Measurements from ENCODE around the gene DNAH3. TPM values are rescaled to one million over a fixed set of nuclear protein-coding genes. Genes with fewer than 3 reads are reported as not detected.
A peak's percentile ranks its signal among the peaks of the same experiment; 100 is the strongest.
"Not testable (repeated sequence)": the region's sequence is repeated elsewhere in the genome, so short reads cannot be mapped to it uniquely, and the experiment has no call there.

The DNAH3 gene
- total RNA-seq, 2 experiments from 2014 or later, result not detected

- peaks cover 10% of the 10 kb centered on the region for H3K27me3 Mint-ChIP-seq
- H3K36me3 Mint-ChIP-seq, result no peaks in the 10 kb centered on the region
- H3K4me3 Mint-ChIP-seq, result no peak overlapping the region
- no peaks in the 10 kb centered on the region for H3K9me3 Mint-ChIP-seq
- intact Hi-C loops (cut with micrococcal nuclease), result no loop called here
- H3K27ac Mint-ChIP-seq, result no peak overlapping the region
- no peaks in the 10 kb centered on the region for H3K4me1 Mint-ChIP-seq (ENCODE audit: low read depth)
- POLR2A ChIA-PET, result no interaction called here
- no peak for DNase-seq
- CTCF ChIA-PET, result no interaction called here
These were observed 46.4 kb downstream of the DNAH3 start for GRCh38 chr16:21103941-21104860.

GRCh38 chr16:21101631-21102420 is 48.8 kb downstream of the DNAH3 start:
- DNase-seq, result peak; percentile 24
- no peaks in the 10 kb centered on the region for H3K36me3 Mint-ChIP-seq
- H3K4me1 Mint-ChIP-seq (ENCODE audit: low read depth), result no peaks in the 10 kb centered on the region
- CTCF ChIA-PET, result interaction anchor here (1.0 to 1.2 kb wide), 2 partner anchors 251 to 255 kb away, joined by 3 to 5 read pairs; no protein-coding TSS in a partner anchor
- peaks cover 18% of the 10 kb centered on the region for H3K27me3 Mint-ChIP-seq
- no peak overlapping the region for H3K27ac Mint-ChIP-seq
- H3K4me3 Mint-ChIP-seq, result no peak overlapping the region
- intact Hi-C loops (cut with micrococcal nuclease), result no loop called here
- POLR2A ChIA-PET, result no interaction called here
- H3K9me3 Mint-ChIP-seq, result no peaks in the 10 kb centered on the region

GRCh38 chr16:21100447-21100846 is 50.2 kb downstream of the DNAH3 start:
- Mint-ChIP-seq H3K9me3 (no peaks in the 10 kb centered on the region), H3K27me3 (peaks cover 18% of the 10 kb centered on the region), H3K27ac (no peak overlapping the region), H3K4me3 (no peak overlapping the region), H3K4me1 (ENCODE audit: low read depth) (no peaks in the 10 kb centered on the region), H3K36me3 (no peaks in the 10 kb centered on the region)
- POLR2A ChIA-PET, result no interaction called here
- no peak for DNase-seq
- CTCF ChIA-PET, result no interaction called here
- intact Hi-C loops (cut with micrococcal nuclease), result no loop called here

GRCh38 chr16:21097151-21097550 is 53.5 kb downstream of the DNAH3 start:
- Mint-ChIP-seq H3K9me3 (peaks cover 4% of the 10 kb centered on the region), H3K27ac (no peak overlapping the region), H3K27me3 (peaks cover 19% of the 10 kb centered on the region), H3K4me3 (no peak overlapping the region), H3K4me1 (ENCODE audit: low read depth) (no peaks in the 10 kb centered on the region), H3K36me3 (no peaks in the 10 kb centered on the region)
- ChIA-PET CTCF (interaction anchor here (1.0 kb wide), 1 partner anchor 13 kb away, joined by 3 read pairs; no protein-coding TSS in a partner anchor), POLR2A (no interaction called here)
- intact Hi-C loops (cut with micrococcal nuclease), result no loop called here
- no peak for DNase-seq

- H3K4me1 Mint-ChIP-seq (ENCODE audit: low read depth); H3K9me3 Mint-ChIP-seq; CTCF ChIA-PET; POLR2A ChIA-PET; H3K27ac Mint-ChIP-seq; H3K36me3 Mint-ChIP-seq; DNase-seq; H3K4me3 Mint-ChIP-seq; intact Hi-C loops (cut with micrococcal nuclease): not testable (repeated sequence)
- peaks cover 14% of the 10 kb centered on the region for H3K27me3 Mint-ChIP-seq
These were observed 55.9 kb downstream of the DNAH3 start for GRCh38 chr16:21094719-21095118.

- POLR2A ChIA-PET, result no interaction called here
- Mint-ChIP-seq H3K27ac (no peak overlapping the region), H3K4me1 (ENCODE audit: low read depth) (no peaks in the 10 kb centered on the region), H3K36me3 (no peaks in the 10 kb centered on the region), H3K9me3 (peaks cover 4% of the 10 kb centered on the region), H3K27me3 (peaks cover 12% of the 10 kb centered on the region), H3K4me3 (no peak overlapping the region)
- intact Hi-C loops (cut with micrococcal nuclease), result no loop called here
- no peak for DNase-seq
- CTCF ChIA-PET, result no interaction called here
These were observed 57.7 kb downstream of the DNAH3 start for GRCh38 chr16:21092951-21093350.

- Mint-ChIP-seq H3K36me3 (no peaks in the 10 kb centered on the region), H3K27ac (no peak overlapping the region), H3K9me3 (no peaks in the 10 kb centered on the region), H3K4me1 (ENCODE audit: low read depth) (no peaks in the 10 kb centered on the region), H3K4me3 (no peak overlapping the region), H3K27me3 (peaks cover 10% of the 10 kb centered on the region)
- ChIA-PET POLR2A (no interaction called here), CTCF (interaction anchor here (6.0 kb wide), 1 partner anchor 240 kb away, joined by 67 read pairs; no protein-coding TSS in a partner anchor)
- intact Hi-C loops (cut with micrococcal nuclease), result no loop called here
- DNase-seq, result no peak
These were observed 61.8 kb downstream of the DNAH3 start for GRCh38 chr16:21088646-21089538.

- DNase-seq, result no peak
- no peaks in the 10 kb centered on the region for H3K4me1 Mint-ChIP-seq (ENCODE audit: low read depth)
- intact Hi-C loops (cut with micrococcal nuclease), result no loop called here
- CTCF ChIA-PET, result interaction anchor here (6.0 kb wide), 1 partner anchor 239 kb away, joined by 67 read pairs; no protein-coding TSS in a partner anchor
- peaks cover 10% of the 10 kb centered on the region for H3K27me3 Mint-ChIP-seq
- no peak overlapping the region for H3K27ac Mint-ChIP-seq
- no peaks in the 10 kb centered on the region for H3K36me3 Mint-ChIP-seq
- POLR2A ChIA-PET, result no interaction called here
- H3K4me3 Mint-ChIP-seq, result no peak overlapping the region
- H3K9me3 Mint-ChIP-seq, result no peaks in the 10 kb centered on the region
These were observed 62.5 kb downstream of the DNAH3 start for GRCh38 chr16:21088143-21088542.

- H3K27me3 Mint-ChIP-seq, result peaks cover 6% of the 10 kb centered on the region
- H3K4me1 Mint-ChIP-seq (ENCODE audit: low read depth), result no peaks in the 10 kb centered on the region
- POLR2A ChIA-PET, result no interaction called here
- H3K36me3 Mint-ChIP-seq, result no peaks in the 10 kb centered on the region
- DNase-seq, result no peak
- H3K9me3 Mint-ChIP-seq, result no peaks in the 10 kb centered on the region
- intact Hi-C loops (cut with micrococcal nuclease), result loop anchor here (2.0 kb wide), 1 partner anchor 234 kb away; no protein-coding TSS in a partner anchor
- CTCF ChIA-PET, result interaction anchor here (0.8 to 6.0 kb wide), 13 partner anchors 10 to 310 kb away, joined by 3 to 67 read pairs (median 3); partner anchors contain the start of genes ERI2 and REXO5
- H3K4me3 Mint-ChIP-seq, result no peak overlapping the region
- no peak overlapping the region for H3K27ac Mint-ChIP-seq
These were observed 65.9 kb downstream of the DNAH3 start for GRCh38 chr16:21084631-21085225.

GRCh38 chr16:21083729-21084268 is 66.8 kb downstream of the DNAH3 start:
- H3K27ac Mint-ChIP-seq, result no peak overlapping the region
- H3K27me3 Mint-ChIP-seq, result peaks cover 6% of the 10 kb centered on the region
- no peak overlapping the region for H3K4me3 Mint-ChIP-seq
- H3K4me1 Mint-ChIP-seq (ENCODE audit: low read depth), result no peaks in the 10 kb centered on the region
- POLR2A ChIA-PET, result no interaction called here
- CTCF ChIA-PET, result interaction anchor here (0.8 to 6.0 kb wide), 13 partner anchors 9 to 309 kb away, joined by 3 to 67 read pairs (median 3); partner anchors contain the start of genes ERI2 and REXO5
- no peaks in the 10 kb centered on the region for H3K36me3 Mint-ChIP-seq
- no peaks in the 10 kb centered on the region for H3K9me3 Mint-ChIP-seq
- intact Hi-C loops (cut with micrococcal nuclease), result loop anchor here (1.0 to 2.0 kb wide), 2 partner anchors 233 to 309 kb away; no protein-coding TSS in a partner anchor
- peak; percentile 66 for DNase-seq

GRCh38 chr16:21081329-21081728 is 69.3 kb downstream of the DNAH3 start:
- intact Hi-C loops (cut with micrococcal nuclease), result no loop called here
- H3K27me3 Mint-ChIP-seq, result no peaks in the 10 kb centered on the region
- H3K36me3 Mint-ChIP-seq, result no peaks in the 10 kb centered on the region

More at GRCh38 chr16:21081329-21081728, 69.3 kb downstream of the DNAH3 start:
- Mint-ChIP-seq H3K27ac (no peak overlapping the region), H3K4me3 (no peak overlapping the region), H3K4me1 (ENCODE audit: low read depth) (no peaks in the 10 kb centered on the region), H3K9me3 (no peaks in the 10 kb centered on the region)
- ChIA-PET CTCF (interaction anchor here (1.0 to 3.0 kb wide), 5 partner anchors 9 to 306 kb away, joined by 3 to 16 read pairs (median 4); no protein-coding TSS in a partner anchor), POLR2A (no interaction called here)
- no peak for DNase-seq

Data from activated CD4-positive, alpha-beta memory T cell treated with anti-CD3 and anti-CD28 coated beads for 36 hours (primary cell).